SK-N-SH treated with all-trans-retinoic acid at 6 μM for 48 hours (cell line): ENCODE measurements around the gene SLC39A5.

Experiments
- ARNTL ChIP-seq: fragments of 450-650 bp; formaldehyde crosslinking; IDR thresholded peaks from 2 replicates; pipeline ENCODE4 v1.5.0; 2020; ENCODE audit warnings: low read depth, mild to moderate bottlenecking, moderate library complexity, borderline replicate concordance
- PATZ1 ChIP-seq: fragments of 250-450 bp; sonication (Bioruptor Pico); IDR thresholded peaks from 2 replicates; pipeline ENCODE4 v1.8.0; 2020; ENCODE audit warnings: mild to moderate bottlenecking, moderate library complexity, borderline replicate concordance
- PPARA ChIP-seq: fragments of 250-450 bp; sonication (Bioruptor Pico); IDR thresholded peaks from 2 replicates; pipeline ENCODE4 v1.5.0; 2020; ENCODE audit warnings: mild to moderate bottlenecking, borderline replicate concordance
- TCF4 ChIP-seq: fragments of 250-450 bp; sonication (Bioruptor Pico); IDR thresholded peaks from 2 replicates; pipeline ENCODE4 v1.8.0; 2021; ENCODE audit warnings: mild to moderate bottlenecking, moderate library complexity, borderline replicate concordance
- ZFP3 ChIP-seq: fragments of 250-450 bp; sonication (Bioruptor Pico); IDR thresholded peaks from 2 replicates; pipeline ENCODE4 v1.5.0; 2020; ENCODE audit warnings: mild to moderate bottlenecking, moderate library complexity
- ZNF565 ChIP-seq: fragments of 450-650 bp; formaldehyde crosslinking; conservative IDR thresholded peaks from 2 replicates; pipeline ENCODE4 v1.5.0; 2020; ENCODE audit warnings: low read depth, mild to moderate bottlenecking, moderate library complexity
- ZNF70 ChIP-seq: fragments of 450-650 bp; formaldehyde crosslinking; IDR thresholded peaks from 2 replicates; pipeline ENCODE4 v1.5.0; 2020; ENCODE audit warnings: mild to moderate bottlenecking, moderate library complexity

GRCh38 chr12:56253091-56253490 lies 23.2 kb downstream of the SLC39A5 start:
- TF ChIP-seq ZFP3 (no peak), ARNTL (CRISPR knock-in tag) (no peak), PATZ1 (no peak), TCF4 (no peak), PPARA (CRISPR knock-in tag) (no peak), ZNF565 (CRISPR knock-in tag) (no peak), ZNF70 (CRISPR knock-in tag) (no peak)
